OCI-LY1 (cell line): ENCODE measurements around the gene LRP1.

Experiments used
- H2AFZ ChIP-seq: fragments of 200-600 bp; sonication (generic), shearing (Covaris generic); 2 replicates; pipeline ENCODE4 v1.6.0; 2014; ENCODE audit warnings: antibody characterized with exemption, mild to moderate bottlenecking, low read length
- H3F3A ChIP-seq: fragments of 200-600 bp; sonication (generic), shearing (Covaris generic); 2 replicates; pipeline ENCODE4 v1.6.0; 2014; ENCODE audit warnings: mild to moderate bottlenecking, antibody characterized with exemption, low read length, moderate library complexity; ENCODE audit not compliant: insufficient read depth
- H3K27ac ChIP-seq: fragments of 200-600 bp; sonication (generic); 2 replicates; pipeline ENCODE4 v1.5.1; 2014; ENCODE audit warnings: low read length, mixed run types, mild to moderate bottlenecking, low read depth; ENCODE audit not compliant: poor library complexity, severe bottlenecking
- H3K27me3 ChIP-seq: fragments of 200-600 bp; sonication (generic); 2 replicates; pipeline ENCODE4 v1.6.0; 2014; ENCODE audit warnings: antibody characterized with exemption, mild to moderate bottlenecking, low read length, moderate library complexity; ENCODE audit not compliant: insufficient read depth
- H3K36me3 ChIP-seq: fragments of 200-600 bp; sonication (generic); 2 replicates; pipeline ENCODE4 v1.6.1; 2014; ENCODE audit warnings: mild to moderate bottlenecking, antibody characterized with exemption, low read length, moderate library complexity, mixed read lengths; ENCODE audit not compliant: insufficient read depth
- H3K4me1 ChIP-seq: fragments of 200-600 bp; sonication (generic); 2 replicates; pipeline ENCODE4 v1.5.1; 2014; ENCODE audit warnings: mild to moderate bottlenecking, low read length, moderate library complexity; ENCODE audit not compliant: insufficient read depth, severe bottlenecking
- H3K4me2 ChIP-seq: fragments of 200-600 bp; sonication (generic), shearing (Covaris generic); 2 replicates; pipeline ENCODE4 v1.6.1; 2014; ENCODE audit warnings: low read length
- H3K4me3 ChIP-seq: fragments of 200-600 bp; sonication (generic); 2 replicates; pipeline ENCODE4 v1.5.1; 2014; ENCODE audit warnings: low read length, low read depth, mild to moderate bottlenecking, mixed read lengths; ENCODE audit not compliant: poor library complexity, severe bottlenecking
- H3K79me2 ChIP-seq: fragments of 200-600 bp; shearing (Covaris generic); 2 replicates; pipeline ENCODE4 v1.6.1; 2016; ENCODE audit warnings: mixed run types, low read length, mixed read lengths; ENCODE audit not compliant: insufficient read depth
- H3K9ac ChIP-seq: fragments of 200-600 bp; sonication (generic), shearing (Covaris generic); 2 replicates; pipeline ENCODE4 v1.6.1; 2014; ENCODE audit warnings: mild to moderate bottlenecking, low read length, mixed read lengths
- H3K9me2 ChIP-seq: fragments of 200-600 bp; sonication (generic), shearing (Covaris generic); 2 replicates; pipeline ENCODE4 v1.6.1; 2014; ENCODE audit warnings: low read depth, mild to moderate bottlenecking, low read length, mixed read lengths
- H3K9me3 ChIP-seq: fragments of 200-600 bp; shearing (Covaris generic); 2 replicates; pipeline ENCODE4 v1.6.1; 2014; ENCODE audit warnings: low read length, mixed read lengths
- H4K20me1 ChIP-seq: fragments of 200-600 bp; sonication (generic), shearing (Covaris generic); 2 replicates; pipeline ENCODE4 v1.6.0; 2016; ENCODE audit warnings: mild to moderate bottlenecking, low read length; ENCODE audit not compliant: insufficient read depth
- CTCF ChIP-seq: fragments of 200-600 bp; sonication (generic), shearing (Covaris generic); IDR thresholded peaks from 2 replicates; pipeline ENCODE4 v1.5.1; 2017; ENCODE audit warnings: mild to moderate bottlenecking, antibody characterized with exemption, low read length, moderate library complexity, mixed read lengths
- EZH2 ChIP-seq: fragments of 200-600 bp; sonication (generic), shearing (Covaris generic); IDR thresholded peaks from 2 replicates; pipeline ENCODE4 v1.8.0; 2017; ENCODE audit warnings: borderline replicate concordance, mixed run types, mild to moderate bottlenecking, antibody characterized with exemption, low read length, moderate library complexity, mixed read lengths

LRP1 gene

GRCh38 chr12:57221169-57221917, 93.1 kb downstream of the LRP1 start:
- no peaks in the 10 kb centered on the region for H3K79me2 ChIP-seq
- H3F3A ChIP-seq = peaks cover 7% of the 10 kb centered on the region; the same call in 1 of the 2 replicates
- H3K27ac ChIP-seq = no peak overlapping the region
- TF ChIP-seq EZH2 = no peak
- TF ChIP-seq CTCF = no peak
- no peaks in the 10 kb centered on the region; the same call in 1 of the 2 replicates for H3K36me3 ChIP-seq
- H3K4me1 ChIP-seq = peaks cover 62% of the 10 kb centered on the region
- H2AFZ ChIP-seq = no peak overlapping the region
- no peaks in the 10 kb centered on the region for H3K9me2 ChIP-seq
- H3K9me3 ChIP-seq = no peaks in the 10 kb centered on the region
- H3K4me2 ChIP-seq = peak overlapping the region; percentile 4; the same call in 1 of the 2 replicates
- peaks cover 4% of the 10 kb centered on the region; the same call in 1 of the 2 replicates for H3K27me3 ChIP-seq
- H3K9ac ChIP-seq = no peak overlapping the region
- no peaks in the 10 kb centered on the region for H4K20me1 ChIP-seq
- no peak overlapping the region for H3K4me3 ChIP-seq

GRCh38 chr12:57222286-57223190, 94.3 kb downstream of the LRP1 start:
- Histone ChIP-seq H3K4me1 (peaks cover 68% of the 10 kb centered on the region), H3K9ac (no peak overlapping the region), H3K4me2 (no peak overlapping the region; the same call in 1 of the 2 replicates), H3K27ac (no peak overlapping the region), H2AFZ (no peak overlapping the region), H3K36me3 (no peaks in the 10 kb centered on the region; the same call in 1 of the 2 replicates), H4K20me1 (no peaks in the 10 kb centered on the region), H3K9me3 (no peaks in the 10 kb centered on the region), H3K4me3 (no peak overlapping the region), H3F3A (peaks cover 7% of the 10 kb centered on the region; the same call in 1 of the 2 replicates), H3K79me2 (no peaks in the 10 kb centered on the region), H3K27me3 (peaks cover 4% of the 10 kb centered on the region; the same call in 1 of the 2 replicates), H3K9me2 (no peaks in the 10 kb centered on the region)
- TF ChIP-seq CTCF (no peak), EZH2 (no peak)

- Histone ChIP-seq H3K9ac (no peak overlapping the region), H3K9me2 (no peaks in the 10 kb centered on the region), H3K9me3 (no peaks in the 10 kb centered on the region), H3K4me2 (no peak overlapping the region; the same call in 1 of the 2 replicates), H3K4me3 (no peak overlapping the region), H3K27me3 (peaks cover 4% of the 10 kb centered on the region; the same call in 1 of the 2 replicates), H3K4me1 (peaks cover 64% of the 10 kb centered on the region), H3K27ac (no peak overlapping the region), H3F3A (peaks cover 7% of the 10 kb centered on the region; the same call in 1 of the 2 replicates), H4K20me1 (no peaks in the 10 kb centered on the region), H3K79me2 (no peaks in the 10 kb centered on the region), H3K36me3 (no peaks in the 10 kb centered on the region; the same call in 1 of the 2 replicates), H2AFZ (no peak overlapping the region)
- TF ChIP-seq CTCF = no peak
- no peak for TF ChIP-seq EZH2
Observed at GRCh38 chr12:57223191-57224165, 95.2 kb downstream of the LRP1 start.
